Lower leg skin (tissue), 3 donors: Measurements from ENCODE around the gene SPHKAP.

ENCODE experiments used
- POLR2A ChIP-seq, 2 donors: fragments of 450-650 bp; IDR thresholded peaks; one replicate each; pipeline ENCODE4 v1.6.1; 2016 to 2017; ENCODE audit warnings: antibody characterized with exemption in 2 of 2, mild to moderate bottlenecking in 1 of 2, moderate library complexity in 1 of 2
- TF ChIP-seq, protein P1 (sequence below), 3 donors: fragments of 450-650 bp; IDR thresholded peaks; one replicate each; pipeline ENCODE4 v1.5.1; 2016; ENCODE audit warnings: antibody characterized with exemption in 3 of 3, mild to moderate bottlenecking in 3 of 3, moderate library complexity in 2 of 3

DNA sequence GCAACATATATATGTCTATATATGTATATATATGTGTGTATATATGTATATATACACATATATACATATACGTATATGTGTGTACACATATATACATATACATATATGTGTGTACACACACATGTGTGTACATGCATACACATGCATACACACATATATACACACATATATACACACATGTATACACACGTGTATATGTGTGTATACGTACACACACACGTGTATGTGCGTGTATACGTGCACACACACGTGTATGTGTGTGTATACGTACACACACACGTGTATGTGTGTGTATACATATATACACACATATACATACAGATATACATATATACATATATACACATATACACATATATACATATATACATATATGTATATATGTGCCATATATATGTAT is 89.4 kb downstream of the SPHKAP start:
- TF ChIP-seq, protein P1, sequence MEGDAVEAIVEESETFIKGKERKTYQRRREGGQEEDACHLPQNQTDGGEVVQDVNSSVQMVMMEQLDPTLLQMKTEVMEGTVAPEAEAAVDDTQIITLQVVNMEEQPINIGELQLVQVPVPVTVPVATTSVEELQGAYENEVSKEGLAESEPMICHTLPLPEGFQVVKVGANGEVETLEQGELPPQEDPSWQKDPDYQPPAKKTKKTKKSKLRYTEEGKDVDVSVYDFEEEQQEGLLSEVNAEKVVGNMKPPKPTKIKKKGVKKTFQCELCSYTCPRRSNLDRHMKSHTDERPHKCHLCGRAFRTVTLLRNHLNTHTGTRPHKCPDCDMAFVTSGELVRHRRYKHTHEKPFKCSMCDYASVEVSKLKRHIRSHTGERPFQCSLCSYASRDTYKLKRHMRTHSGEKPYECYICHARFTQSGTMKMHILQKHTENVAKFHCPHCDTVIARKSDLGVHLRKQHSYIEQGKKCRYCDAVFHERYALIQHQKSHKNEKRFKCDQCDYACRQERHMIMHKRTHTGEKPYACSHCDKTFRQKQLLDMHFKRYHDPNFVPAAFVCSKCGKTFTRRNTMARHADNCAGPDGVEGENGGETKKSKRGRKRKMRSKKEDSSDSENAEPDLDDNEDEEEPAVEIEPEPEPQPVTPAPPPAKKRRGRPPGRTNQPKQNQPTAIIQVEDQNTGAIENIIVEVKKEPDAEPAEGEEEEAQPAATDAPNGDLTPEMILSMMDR (IDR thresholded peaks at IDR 0.05): no peak
- TF ChIP-seq POLR2A (IDR thresholded peaks at IDR 0.05): no peak
